Naive thymus-derived CD4-positive, alpha-beta T cell (primary cell): ENCODE measurements around the gene HABP4. TPM values are rescaled to one million over a fixed set of nuclear protein-coding genes. Genes with fewer than 3 reads are reported as not detected.

Experiments
- ATAC-seq: fragments of 150-1000 bp; cut with Tn5 transposase; 2 replicates; pipeline ENCODE4 v1.10.0; 2021; ENCODE audit warnings: mild to moderate bottlenecking, moderate library complexity
- CTCF ChIA-PET: fragments of 350-600 bp; sonication (Branson Sonifier 250); formaldehyde crosslinking; loops from one replicate; lab custom pipeline; 2021; ENCODE audit warnings: antibody characterized with exemption; lab: Charles Lee
- POLR2A ChIA-PET: fragments of 350-600 bp; sonication (Branson Sonifier 250); formaldehyde crosslinking; loops from one replicate; lab custom pipeline; 2021; ENCODE audit warnings: antibody characterized with exemption, inconsistent platforms; lab: Charles Lee
- DNase-seq, 9 donors: peaks; one replicate each; pipeline versions ENCODE4 v3.0.0 to v3.0.0-alpha.2; 2020 to 2022; ENCODE audit warnings: mixed read lengths in 1 of 9
- H3K27ac ChIP-seq: one replicate; pipeline ENCODE4 v1.7.0; 2013; ENCODE audit warnings: mild to moderate bottlenecking, low read depth, low read length, moderate library complexity
- H3K27me3 ChIP-seq, 2 donors: one replicate each; pipeline ENCODE4 v1.7.0; 2013; ENCODE audit warnings: low read length in 2 of 2, mild to moderate bottlenecking in 2 of 2, moderate library complexity in 2 of 2; ENCODE audit not compliant: control insufficient read depth in 2 of 2, insufficient read depth in 2 of 2
- H3K36me3 ChIP-seq, 3 experiments: 1 replicate in 2 of 3; 2 replicates in 1 of 3; pipeline ENCODE4 v1.7.0; 2013; ENCODE audit warnings: low read length in 3 of 3, mild to moderate bottlenecking in 3 of 3, moderate library complexity in 1 of 3; ENCODE audit not compliant: insufficient read depth in 3 of 3, control insufficient read depth in 2 of 3
- H3K4me1 ChIP-seq, 2 donors: one replicate each; pipeline ENCODE4 v1.7.0; 2013; ENCODE audit warnings: low read length in 2 of 2, mild to moderate bottlenecking in 2 of 2, moderate library complexity in 1 of 2; ENCODE audit not compliant: control insufficient read depth in 2 of 2, insufficient read depth in 2 of 2
- H3K4me3 ChIP-seq: 2 replicates; pipeline ENCODE4 v1.7.0; 2013; ENCODE audit warnings: mild to moderate bottlenecking, low read length
- H3K9me3 ChIP-seq, 3 experiments: 1 replicate in 2 of 3; 2 replicates in 1 of 3; pipeline ENCODE4 v1.7.0; 2013; ENCODE audit warnings: low read length in 3 of 3; ENCODE audit not compliant: control insufficient read depth in 2 of 3
- H3K27ac Mint-ChIP-seq, 9 donors: one replicate each; pipeline ENCODE4 v1.8.0; 2020 to 2022; ENCODE audit warnings: mixed read lengths in 9 of 9, mild to moderate bottlenecking in 8 of 9, moderate library complexity in 5 of 9, inconsistent platforms in 2 of 9
- H3K27me3 Mint-ChIP-seq, 5 donors: one replicate each; pipeline ENCODE4 v1.8.0; 2021 to 2022; ENCODE audit warnings: mixed read lengths in 5 of 5, mild to moderate bottlenecking in 1 of 5
- H3K36me3 Mint-ChIP-seq, 5 donors: one replicate each; pipeline ENCODE4 v1.8.0; 2020 to 2022; ENCODE audit warnings: mixed read lengths in 5 of 5, mild to moderate bottlenecking in 3 of 5, inconsistent platforms in 1 of 5
- H3K4me1 Mint-ChIP-seq, 7 donors: one replicate each; pipeline ENCODE4 v1.8.0; 2020 to 2022; ENCODE audit warnings: mixed read lengths in 7 of 7, mild to moderate bottlenecking in 3 of 7, inconsistent platforms in 1 of 7
- H3K4me3 Mint-ChIP-seq, 10 donors: one replicate each; pipeline ENCODE4 v1.8.0; 2020 to 2022; ENCODE audit warnings: mild to moderate bottlenecking in 10 of 10, mixed read lengths in 10 of 10, moderate library complexity in 6 of 10, inconsistent platforms in 2 of 10
- H3K9me3 Mint-ChIP-seq, 11 donors: one replicate each; pipeline ENCODE4 v1.8.0; 2020 to 2022; ENCODE audit warnings: mixed read lengths in 11 of 11, mild to moderate bottlenecking in 4 of 11, inconsistent platforms in 1 of 11, moderate library complexity in 1 of 11
- intact Hi-C, 2 donors: fragments of 100-400 bp; cut with micrococcal nuclease; formaldehyde crosslinking; loops; one replicate each; pipeline ENCODE4 v1.15.1; 2023
- polyA plus RNA-seq, 2 donors: library from polyadenylated mRNA; unstranded; fragments of 300-500 nt; fragmentation: Illumina TruSeq; gene quantifications; one replicate each; pipeline ENCODE4 v1.2.3, GENCODE V29; 2021
- total RNA-seq, 6 experiments: library from RNA in 5 of 6; stranded (reverse) in 5 of 6; gene quantifications; 1 replicate in 5 of 6; 2 replicates in 1 of 6; pipeline ENCODE4 v1.2.3 and lab custom pipeline; 2021 to 2026

HABP4 gene
- total and polyA plus RNA-seq, 7 experiments from 2014 or later = 6.6 to 40.3 (median 23.9) TPM

DNA sequence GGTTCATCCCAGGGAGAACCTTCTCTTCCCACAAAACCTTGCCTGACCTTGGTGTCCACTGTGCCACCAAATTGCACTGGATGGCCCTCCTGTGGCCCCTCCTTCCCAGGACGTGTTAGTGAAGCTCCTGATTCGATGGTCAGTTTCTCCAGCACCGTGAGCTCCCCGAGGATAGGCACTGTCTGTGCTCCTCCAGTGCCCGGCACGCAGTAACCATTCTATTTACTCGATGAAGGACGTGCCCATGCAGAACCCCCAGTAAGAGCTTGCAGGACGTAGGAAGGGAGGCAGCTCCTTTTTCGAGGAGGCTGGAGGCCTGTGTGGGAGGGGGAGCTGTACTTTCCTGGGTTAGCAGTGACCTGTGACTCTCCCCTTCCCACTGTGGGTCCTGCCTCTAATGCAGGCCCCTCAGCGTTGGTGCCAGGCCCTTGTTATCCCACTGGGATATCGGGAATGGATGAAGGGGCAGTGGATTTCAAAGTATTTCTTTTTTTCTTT, 39.6 kb downstream of the HABP4 start:
- Mint-ChIP-seq H3K27me3 (no peaks in the 10 kb centered on the region), H3K4me3 (no peak overlapping the region), H3K36me3 (peaks cover 11 to 39% (median 15%) of the 10 kb centered on the region in 5 donors), H3K27ac (peak overlapping the region in 1 of 9 donors; percentile 41), H3K9me3 (no peaks in the 10 kb centered on the region), H3K4me1 (peaks cover 0 to 13% (median 9%) of the 10 kb centered on the region in 7 donors)
- no peaks in the 10 kb centered on the region for H3K9me3 ChIP-seq
- ChIA-PET POLR2A (interaction anchor here (0.6 kb wide), 1 partner anchor 29 kb away, joined by 3 read pairs; no protein-coding TSS in a partner anchor), CTCF (interaction anchor here (0.6 kb wide), 1 partner anchor 1113 kb away, joined by 3 read pairs; no protein-coding TSS in a partner anchor)
- H3K4me1 ChIP-seq = no peaks in the 10 kb centered on the region
- H3K27me3 ChIP-seq = no peaks in the 10 kb centered on the region
- peaks cover 13 to 69% (median 14%) of the 10 kb centered on the region in 3 experiments for H3K36me3 ChIP-seq
- no peak overlapping the region for H3K27ac ChIP-seq
- H3K4me3 ChIP-seq = no peak overlapping the region
- ATAC-seq (no peak), DNase-seq (no peak)
- intact Hi-C loops = no loop called here

DNA sequence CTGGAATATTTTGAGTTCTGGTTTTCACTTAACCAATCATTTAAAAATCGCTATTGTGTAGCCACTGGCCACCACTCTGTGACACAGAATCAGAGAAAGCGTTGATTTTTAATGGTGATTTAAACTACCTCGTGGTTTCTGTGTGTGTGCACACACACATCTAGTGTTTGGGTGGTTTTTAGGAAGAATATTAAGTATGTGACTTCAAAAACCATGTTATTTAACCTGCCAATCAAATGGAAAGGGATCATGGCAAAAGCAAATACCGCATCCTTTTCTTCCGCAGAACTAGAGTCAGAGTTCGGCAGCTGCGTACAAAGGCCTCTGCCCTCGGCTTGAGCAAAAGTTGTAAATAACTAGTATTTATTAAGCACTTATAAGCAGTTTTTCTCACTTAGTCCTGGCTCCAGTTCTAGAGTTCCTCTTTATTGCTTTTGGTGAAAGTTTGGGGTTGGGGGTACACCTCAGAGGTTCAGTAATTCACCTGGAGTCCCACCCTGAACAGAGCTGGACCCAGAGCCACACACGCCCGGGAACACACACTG, 40.6 kb downstream of the HABP4 start:
- Histone ChIP-seq H3K4me3 (no peak overlapping the region), H3K27me3 (no peaks in the 10 kb centered on the region), H3K9me3 (no peaks in the 10 kb centered on the region), H3K36me3 (peaks cover 13 to 60% (median 14%) of the 10 kb centered on the region in 3 experiments), H3K4me1 (no peaks in the 10 kb centered on the region), H3K27ac (no peak overlapping the region)
- ChIA-PET CTCF (interaction anchor here (1.1 kb wide), 1 partner anchor 22 kb away, joined by 3 read pairs; no protein-coding TSS in a partner anchor), POLR2A (no interaction called here)
- no peak for ATAC-seq
- intact Hi-C loops = loop anchor here in 1 of 2 donors (2.0 kb wide), 1 partner anchor 76 kb away; no protein-coding TSS in a partner anchor
- DNase-seq = no peak
- Mint-ChIP-seq H3K36me3 (peaks cover 6 to 28% (median 12%) of the 10 kb centered on the region in 5 donors), H3K27ac (peak overlapping the region in 3 of 9 donors; percentile 43 to 66 (median 61)), H3K27me3 (no peaks in the 10 kb centered on the region), H3K4me1 (peaks cover 0 to 13% (median 9%) of the 10 kb centered on the region in 7 donors), H3K9me3 (no peaks in the 10 kb centered on the region), H3K4me3 (no peak overlapping the region)

DNA sequence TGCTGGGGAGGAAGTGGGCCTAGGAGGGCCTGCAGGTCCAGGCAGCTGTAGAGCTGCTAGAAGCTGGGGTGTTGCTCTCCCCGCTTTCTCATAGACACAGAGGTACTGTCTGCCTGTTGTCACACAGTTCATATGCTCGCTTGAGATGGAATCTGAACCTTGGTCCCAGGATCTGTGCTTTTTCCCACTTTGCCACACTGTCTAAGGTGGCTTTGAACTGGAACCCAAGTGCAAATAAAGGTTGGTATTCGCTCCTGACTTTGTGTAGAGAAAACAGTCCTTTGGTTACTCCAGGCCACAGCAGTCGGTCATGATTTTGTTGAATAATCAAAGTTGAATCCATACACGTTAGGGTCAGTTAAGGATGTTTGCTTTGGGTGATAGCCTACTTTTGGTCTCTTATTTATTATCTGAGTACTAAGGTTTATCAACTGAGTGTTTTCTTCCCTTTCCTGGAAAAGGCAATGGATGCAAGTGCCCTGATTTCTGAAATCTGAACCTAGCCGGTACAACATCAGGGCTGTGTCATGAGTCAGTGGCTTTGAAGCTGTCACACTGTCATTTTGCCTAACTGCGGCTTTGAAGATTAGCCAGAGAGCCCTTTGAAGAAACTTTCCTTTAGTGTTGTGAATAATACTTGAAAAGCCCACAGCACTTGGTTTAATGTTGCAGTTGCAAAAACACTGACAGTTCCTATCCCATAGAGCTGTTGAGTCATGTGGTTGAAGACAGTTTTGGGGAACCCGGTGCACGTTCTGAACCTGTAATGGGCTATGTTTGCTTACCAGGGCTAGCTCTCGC, 41.3 kb downstream of the HABP4 start:
- Mint-ChIP-seq H3K27me3 (no peaks in the 10 kb centered on the region), H3K27ac (peak overlapping the region in 8 of 9 donors; percentile 11 to 84 (median 67)), H3K36me3 (peaks cover 3 to 25% (median 12%) of the 10 kb centered on the region in 5 donors), H3K4me1 (peaks cover 0 to 13% (median 9%) of the 10 kb centered on the region in 7 donors), H3K9me3 (no peaks in the 10 kb centered on the region), H3K4me3 (peak overlapping the region in 3 of 10 donors; percentile 32 to 67 (median 59))
- Histone ChIP-seq H3K27me3 (no peaks in the 10 kb centered on the region), H3K4me3 (no peak overlapping the region), H3K36me3 (peaks cover 13 to 53% (median 14%) of the 10 kb centered on the region in 3 experiments), H3K27ac (no peak overlapping the region), H3K4me1 (no peaks in the 10 kb centered on the region), H3K9me3 (no peaks in the 10 kb centered on the region)
- peak; percentile 22 for ATAC-seq
- ChIA-PET POLR2A (no interaction called here), CTCF (interaction anchor here (1.1 kb wide), 1 partner anchor 22 kb away, joined by 3 read pairs; no protein-coding TSS in a partner anchor)
- DNase-seq = peak in 1 of 9 donors; percentile 24
- intact Hi-C loops = loop anchor here in 1 of 2 donors (2.0 kb wide), 1 partner anchor 76 kb away; no protein-coding TSS in a partner anchor

DNA sequence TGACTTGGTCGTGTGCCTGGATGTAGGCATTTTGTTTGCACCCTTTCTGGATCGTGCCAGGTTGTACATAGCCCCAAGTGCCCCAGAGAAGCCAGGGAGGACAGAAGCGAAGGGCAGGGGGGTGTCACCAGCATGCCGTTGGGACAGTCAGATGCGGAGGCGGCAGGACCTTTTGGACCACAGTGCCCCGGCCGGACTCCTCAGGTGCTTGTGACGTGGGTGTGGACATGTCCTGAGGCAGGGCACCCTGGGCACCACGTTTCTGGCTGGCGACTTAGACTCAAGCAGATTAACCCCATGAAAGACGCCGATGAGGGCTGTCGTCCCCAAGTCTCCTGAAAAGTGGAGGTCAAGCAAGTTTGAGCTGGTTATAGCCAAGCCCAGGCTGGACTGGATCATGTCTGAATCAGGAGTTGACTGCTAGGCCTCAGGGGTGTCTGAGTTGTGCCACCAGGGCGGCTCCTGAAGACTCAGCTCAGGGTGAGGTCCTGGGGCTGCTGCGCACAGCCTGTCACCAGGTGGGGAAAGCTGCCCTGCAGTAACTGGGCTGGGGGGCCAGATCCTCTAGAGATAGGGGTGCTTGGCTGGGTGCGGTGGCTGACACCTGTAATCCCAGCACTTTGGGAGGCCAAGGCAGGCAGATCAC, 42.0 kb downstream of the HABP4 start:
- ChIA-PET POLR2A (interaction anchor here (1.0 kb wide), 1 partner anchor 75 kb away, joined by 3 read pairs; no protein-coding TSS in a partner anchor), CTCF (no interaction called here)
- H3K36me3 ChIP-seq = peaks cover 13 to 46% (median 14%) of the 10 kb centered on the region in 3 experiments
- no peak overlapping the region for H3K27ac ChIP-seq
- peak overlapping the region in 7 of 9 donors; percentile 11 to 84 (median 73) for H3K27ac Mint-ChIP-seq
- H3K36me3 Mint-ChIP-seq = peaks cover 3 to 25% (median 12%) of the 10 kb centered on the region in 5 donors
- peak overlapping the region in 3 of 10 donors; percentile 32 to 67 (median 59) for H3K4me3 Mint-ChIP-seq
- no peaks in the 10 kb centered on the region for H3K9me3 ChIP-seq
- ATAC-seq (no peak), DNase-seq (no peak)
- H3K4me1 Mint-ChIP-seq = peaks cover 0 to 13% (median 9%) of the 10 kb centered on the region in 7 donors
- H3K27me3 ChIP-seq = no peaks in the 10 kb centered on the region
- no peaks in the 10 kb centered on the region for H3K9me3 Mint-ChIP-seq
- no peaks in the 10 kb centered on the region for H3K27me3 Mint-ChIP-seq
- no peak overlapping the region for H3K4me3 ChIP-seq
- intact Hi-C loops = loop anchor here in 1 of 2 donors (2.0 kb wide), 1 partner anchor 75 kb away; no protein-coding TSS in a partner anchor
- H3K4me1 ChIP-seq = no peaks in the 10 kb centered on the region

DNA sequence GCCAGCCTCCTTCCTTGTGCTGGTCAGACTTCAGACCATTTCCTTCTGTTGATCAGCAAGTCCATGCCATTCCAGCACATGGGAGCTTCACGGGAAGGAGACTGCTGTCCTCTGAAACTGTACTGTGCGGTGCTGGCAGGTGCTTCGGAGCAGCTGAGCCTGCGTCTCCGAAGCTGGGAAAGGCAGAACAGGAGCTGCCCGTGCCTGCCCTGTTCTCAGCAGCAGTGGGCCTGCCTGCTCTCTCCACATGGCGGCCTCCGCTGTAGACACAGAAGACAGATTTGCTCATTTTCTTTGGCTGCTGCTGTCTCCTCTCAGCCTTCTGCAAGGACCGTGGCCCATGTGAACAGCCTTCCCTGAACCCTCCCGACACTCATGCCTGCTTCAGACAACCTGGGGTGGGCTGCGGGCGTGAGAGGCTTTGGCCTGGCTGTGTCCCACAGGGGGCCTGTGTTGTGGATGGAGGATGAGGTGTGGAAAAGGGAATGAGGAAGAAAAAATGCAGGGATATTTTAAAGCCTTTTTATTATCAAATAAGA, 43.1 kb downstream of the HABP4 start:
- Histone ChIP-seq H3K27me3 (no peaks in the 10 kb centered on the region), H3K4me1 (no peaks in the 10 kb centered on the region), H3K27ac (no peak overlapping the region), H3K36me3 (peaks cover 9 to 40% (median 13%) of the 10 kb centered on the region in 3 experiments), H3K4me3 (no peak overlapping the region), H3K9me3 (no peaks in the 10 kb centered on the region)
- H3K27ac Mint-ChIP-seq = peak overlapping the region in 1 of 9 donors; percentile 39
- POLR2A ChIA-PET = interaction anchor here (1.0 kb wide), 1 partner anchor 74 kb away, joined by 3 read pairs; no protein-coding TSS in a partner anchor
- H3K27me3 Mint-ChIP-seq = no peaks in the 10 kb centered on the region
- H3K9me3 Mint-ChIP-seq = no peaks in the 10 kb centered on the region
- H3K4me3 Mint-ChIP-seq = no peak overlapping the region
- ATAC-seq (no peak), DNase-seq (no peak)
- peaks cover 1 to 21% (median 11%) of the 10 kb centered on the region in 5 donors for H3K36me3 Mint-ChIP-seq
- H3K4me1 Mint-ChIP-seq = peaks cover 0 to 13% (median 9%) of the 10 kb centered on the region in 7 donors
- CTCF ChIA-PET = interaction anchor here (0.7 kb wide), 1 partner anchor 74 kb away, joined by 3 read pairs; no protein-coding TSS in a partner anchor
- intact Hi-C loops = no loop called here
